HG03025 (cell line): ENCODE data around the gene DGUOK.

ENCODE experiments used
- ATAC-seq: cut with Tn5 transposase; IDR thresholded peaks from one replicate; pipeline ENCODE4 v1.9.1; 2021; ENCODE audit warnings: mild to moderate bottlenecking, moderate library complexity; ENCODE audit not compliant: unreplicated experiment, low FRiP score

DGUOK gene

DNA sequence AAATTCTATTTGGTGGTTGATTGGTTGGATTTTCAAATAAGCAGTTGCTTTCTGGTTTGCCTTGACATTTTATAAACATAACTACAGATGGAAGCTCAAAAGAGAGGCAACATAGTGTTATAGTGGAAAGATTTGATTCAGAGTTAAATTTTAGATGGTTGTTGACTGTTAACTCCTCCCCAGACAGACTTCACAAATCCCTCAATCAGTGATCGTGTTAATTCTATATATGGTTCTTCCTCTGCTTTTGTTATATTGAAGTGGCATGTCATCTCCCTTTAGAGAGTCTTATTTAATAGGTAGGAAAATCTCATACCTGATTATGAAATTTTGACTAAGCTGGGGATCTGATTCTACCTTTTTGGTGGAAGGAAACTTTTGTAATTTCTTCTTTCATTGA lies 19.5 kb downstream of the DGUOK start:
- ATAC-seq: no peak

- no peak for ATAC-seq
Observed at GRCh38 chr2:73946666-73947065, 20.0 kb downstream of the DGUOK start.

DNA sequence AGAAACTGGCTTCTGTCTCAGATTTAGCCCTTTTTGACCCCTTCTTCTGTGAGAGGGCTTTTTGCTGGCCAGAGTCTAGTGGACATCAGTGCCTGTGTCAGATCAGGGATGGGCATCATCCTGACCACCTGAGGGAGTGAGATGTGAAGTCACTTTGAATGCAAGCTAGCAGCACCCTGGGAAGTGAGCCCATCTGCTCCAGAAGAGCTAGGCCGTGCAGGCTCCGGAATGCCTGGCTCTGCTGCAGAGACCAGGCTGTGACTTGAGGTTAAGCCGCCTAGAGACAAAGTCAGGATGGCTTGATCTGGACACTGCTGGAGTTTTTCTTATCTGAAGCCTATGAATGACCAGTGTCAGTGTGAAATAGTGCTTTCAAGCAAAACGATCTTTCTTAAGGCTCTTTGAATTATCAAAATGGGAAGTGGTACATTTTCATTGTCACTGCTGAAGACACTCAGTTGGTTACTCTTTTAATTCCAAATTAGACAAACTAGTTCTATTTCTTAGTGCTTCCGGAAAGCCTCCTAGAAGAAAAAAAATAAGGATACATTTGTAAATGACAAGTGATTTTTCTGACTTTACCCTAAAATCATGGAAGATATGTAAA lies 20.8 kb downstream of the DGUOK start:
- no peak for ATAC-seq

- no peak for ATAC-seq
Observed at GRCh38 chr2:73949802-73950201, 23.1 kb downstream of the DGUOK start.

DNA sequence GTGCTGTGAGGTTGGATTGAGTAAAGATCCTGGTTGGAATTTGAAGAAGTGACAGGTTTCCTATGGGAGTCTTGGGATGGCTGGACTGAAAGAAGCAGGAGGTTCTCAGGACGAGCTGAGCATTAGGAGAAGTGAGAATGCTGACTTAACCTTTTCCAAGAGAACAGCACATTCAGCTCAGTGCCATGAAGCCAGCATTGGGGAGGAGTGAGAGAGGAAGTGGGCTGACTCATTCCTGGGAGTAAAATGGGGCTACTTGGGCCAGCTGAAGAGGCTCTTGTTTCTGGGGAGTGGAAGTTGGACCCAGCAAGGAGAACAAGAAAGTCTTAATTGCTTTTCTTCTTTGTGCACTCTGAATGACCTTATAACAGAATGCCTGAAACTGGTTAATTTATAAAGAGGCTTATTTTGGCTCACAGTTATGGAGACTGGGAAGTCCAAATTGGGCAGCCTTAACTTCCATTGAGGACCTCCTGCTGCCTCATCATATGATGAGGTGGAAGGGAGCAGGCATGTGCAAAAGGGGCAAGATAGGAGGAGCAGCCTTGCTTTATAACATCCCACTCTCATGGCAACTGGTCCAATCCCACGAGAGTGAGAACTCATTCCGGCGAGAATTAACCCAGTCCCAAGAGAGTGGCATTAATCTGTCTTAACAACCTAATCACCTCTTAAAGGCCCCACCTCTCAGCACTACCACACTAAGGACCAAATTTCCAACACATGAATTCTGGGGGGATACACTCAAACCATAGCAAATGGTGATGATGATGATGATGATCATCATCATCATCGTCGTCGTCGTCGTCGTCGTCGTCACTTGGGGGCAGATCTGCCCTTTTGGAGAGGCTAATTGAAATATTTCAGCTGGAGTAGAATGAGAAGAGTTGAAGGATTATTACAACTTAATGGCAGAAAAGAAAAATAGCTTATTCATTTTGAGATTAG lies 26.1 kb downstream of the DGUOK start:
- ATAC-seq: no peak

DNA sequence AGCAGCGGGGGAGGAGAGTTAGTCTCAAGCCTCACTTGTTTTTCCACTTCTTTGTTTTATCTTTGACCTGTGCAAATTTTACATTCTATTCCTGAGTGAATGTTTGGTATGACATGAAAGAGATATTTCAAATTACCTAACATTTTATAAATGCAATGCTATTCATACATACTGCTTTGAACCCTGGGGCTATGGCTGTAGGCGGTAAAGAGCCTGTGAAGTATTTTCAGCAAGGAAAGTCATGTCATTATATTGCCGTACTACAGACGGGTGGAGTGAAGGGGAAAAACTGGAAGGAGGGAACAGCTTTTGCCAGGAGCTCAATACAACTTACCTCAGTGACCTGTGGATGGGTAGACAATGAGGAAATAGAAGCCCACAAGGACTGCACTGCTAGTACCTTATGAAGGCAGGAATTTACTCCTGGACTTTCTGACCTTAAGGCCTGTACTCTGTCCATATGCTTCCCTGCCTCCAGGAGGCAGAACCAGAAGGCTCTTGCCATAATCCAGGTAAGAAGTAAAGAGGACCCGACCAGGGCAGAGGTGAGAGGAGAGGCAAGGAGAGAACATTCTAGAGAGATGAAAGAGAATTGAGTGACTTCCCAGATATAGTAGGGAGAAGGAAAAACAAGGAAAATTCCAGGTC lies 29.7 kb downstream of the DGUOK start:
- no peak for ATAC-seq

- ATAC-seq: no peak
Observed at GRCh38 chr2:73961274-73961673, 34.6 kb downstream of the DGUOK start.

DNA sequence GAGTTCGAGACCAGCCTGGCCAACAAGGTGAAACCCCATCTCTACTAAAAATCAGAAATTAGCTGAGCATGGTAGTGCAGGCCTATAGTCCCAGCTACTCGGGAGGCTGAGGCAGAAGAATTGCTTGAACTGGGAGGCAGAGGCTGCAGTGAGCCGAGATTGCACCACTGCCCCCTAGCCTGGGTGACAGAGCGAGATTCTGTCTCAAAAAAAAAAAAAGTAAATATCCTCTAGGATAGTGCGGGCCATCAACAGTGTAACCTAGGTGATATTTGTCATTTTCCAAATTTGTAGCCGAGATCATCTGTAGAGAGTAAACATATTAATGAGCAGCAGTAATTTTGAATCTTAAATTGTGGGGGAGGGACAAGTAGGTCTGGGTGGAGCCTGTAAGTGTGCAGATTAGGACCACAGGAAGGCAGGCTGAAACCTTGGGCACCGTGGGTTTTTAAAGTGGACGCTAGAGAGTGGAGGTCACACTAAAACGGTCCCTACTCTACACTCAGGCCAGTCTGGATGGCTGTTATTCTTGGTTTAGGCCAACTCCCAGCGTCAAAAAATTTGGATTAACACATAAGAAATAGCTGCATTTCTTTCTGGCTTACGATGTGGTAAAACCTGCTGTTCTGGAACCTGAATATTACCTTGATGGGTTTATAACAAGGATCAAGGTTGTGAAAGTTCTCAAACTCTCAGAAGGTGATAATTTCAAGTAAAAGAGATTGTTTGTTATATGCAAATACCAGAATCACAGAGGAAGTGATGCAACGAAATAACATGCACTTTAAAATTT lies 35.3 kb downstream of the DGUOK start:
- no peak for ATAC-seq

- no peak for ATAC-seq
Observed at GRCh38 chr2:73962798-73963197, 36.1 kb downstream of the DGUOK start.

DNA sequence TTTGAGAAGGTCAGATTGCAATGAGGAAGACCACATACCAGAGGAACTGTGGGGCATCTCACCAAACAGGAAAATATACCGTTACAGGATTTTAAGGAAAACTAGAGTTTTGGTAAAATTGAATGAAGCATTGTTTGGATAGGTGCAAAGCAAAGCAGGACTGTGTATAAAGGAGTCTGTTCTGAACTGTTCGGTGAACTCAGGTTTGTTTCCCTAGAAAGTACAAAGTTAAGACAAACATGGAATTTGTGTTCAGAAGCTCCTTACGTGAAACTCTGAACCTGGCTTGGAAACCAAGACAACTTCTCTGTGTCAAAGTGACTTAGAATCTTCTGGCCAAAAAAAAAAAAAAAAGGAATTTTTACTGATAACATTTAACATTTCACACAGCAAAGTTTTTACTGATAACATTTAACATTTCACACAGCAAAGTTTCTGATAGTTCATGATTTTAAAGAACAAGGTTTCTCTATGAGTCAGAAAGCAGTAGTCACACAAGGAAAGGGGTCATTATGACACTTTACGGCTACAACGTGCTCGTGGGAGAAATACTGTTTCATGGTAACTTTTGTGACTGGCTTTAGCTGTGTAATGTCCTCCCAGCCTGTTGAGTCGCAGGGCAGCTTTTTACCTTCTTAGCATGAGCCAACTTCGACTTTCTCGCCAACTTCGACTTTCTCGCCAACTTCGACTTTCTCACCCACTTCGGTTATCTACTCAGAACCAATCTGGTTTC lies 36.9 kb downstream of the DGUOK start:
- no peak for ATAC-seq

- no peak for ATAC-seq
Observed at GRCh38 chr2:73964223-73964622, 37.5 kb downstream of the DGUOK start.

GRCh38 chr2:73965053-73965452 lies 38.4 kb downstream of the DGUOK start:
- ATAC-seq: no peak

DNA sequence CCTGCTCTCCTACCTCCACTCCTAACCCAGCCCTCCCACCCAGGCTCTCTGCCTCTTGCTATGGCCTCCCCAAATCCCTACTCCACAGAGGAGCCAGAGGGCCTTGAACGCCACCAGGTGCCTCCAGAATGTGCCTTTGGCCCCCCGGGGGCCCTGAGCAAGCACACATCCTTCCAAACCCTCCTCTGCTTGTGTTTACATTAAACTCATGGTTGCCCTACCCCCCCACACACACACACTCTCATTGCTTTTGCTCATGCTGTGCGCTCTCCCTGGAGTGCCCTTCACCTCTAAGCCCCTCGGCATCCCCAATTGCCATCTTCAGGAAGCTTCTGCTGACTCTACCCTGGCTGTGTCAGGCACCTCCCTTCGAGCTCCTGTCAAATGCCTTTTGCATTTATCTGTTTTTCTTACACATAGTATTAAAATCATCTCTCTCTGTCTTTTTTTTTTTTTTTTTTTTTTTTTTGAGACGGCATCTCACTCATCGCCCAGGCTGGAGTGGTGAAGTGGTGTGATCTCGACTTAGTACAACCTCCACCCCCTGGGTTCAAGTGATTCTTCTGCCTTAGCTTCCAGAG lies 41.8 kb downstream of the DGUOK start:
- no peak for ATAC-seq

DNA sequence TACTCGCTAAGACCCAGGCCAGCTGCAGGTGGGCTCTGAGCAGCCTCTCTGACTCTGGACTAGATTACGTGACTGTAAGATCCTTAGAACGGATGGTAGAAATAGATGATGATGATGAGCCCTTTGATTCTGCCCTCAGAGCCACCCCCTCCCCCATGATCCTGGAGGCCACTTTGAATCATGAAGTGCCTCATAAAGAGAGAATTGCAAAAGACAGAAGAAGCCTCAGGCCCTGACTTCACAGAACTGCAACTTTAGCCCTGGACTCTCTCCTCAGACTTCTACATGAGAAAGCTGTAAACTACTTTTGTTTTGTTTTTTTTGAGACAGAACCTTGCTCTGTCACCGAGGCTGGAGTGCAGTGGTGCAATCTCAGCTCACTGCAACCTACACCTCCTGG lies 42.7 kb downstream of the DGUOK start:
- no peak for ATAC-seq

DNA sequence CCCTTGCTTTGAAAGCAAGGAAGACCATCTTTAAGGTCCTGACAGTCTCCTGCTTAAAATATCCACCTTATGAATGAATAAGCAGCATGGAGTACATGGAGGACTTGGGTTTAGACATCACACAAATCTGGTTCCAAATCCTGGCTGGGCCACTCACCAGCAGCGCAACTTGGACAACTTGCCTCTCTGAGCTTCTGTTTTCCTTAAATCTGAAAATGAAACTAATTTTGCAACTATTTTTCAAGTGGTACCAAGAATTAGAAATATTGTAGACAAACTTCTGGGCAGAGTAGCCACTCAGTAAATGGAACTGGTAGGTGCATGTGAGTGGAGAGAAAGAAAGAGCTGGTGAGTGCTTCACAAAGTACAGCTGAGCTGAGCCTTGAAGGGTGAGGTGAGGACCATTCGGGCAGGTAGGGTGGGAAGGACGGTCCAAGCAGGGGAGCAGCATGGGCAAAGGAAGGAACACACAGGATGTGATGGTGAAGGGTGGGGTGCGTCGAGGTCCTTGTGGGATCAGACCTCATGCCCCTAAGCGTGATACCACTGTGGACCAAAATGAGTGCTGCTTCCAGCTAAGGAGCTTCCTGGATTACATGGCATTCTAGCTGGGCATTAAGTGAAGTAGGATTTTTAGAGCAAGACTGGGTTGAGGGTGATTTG lies 43.6 kb downstream of the DGUOK start:
- no peak for ATAC-seq

DNA sequence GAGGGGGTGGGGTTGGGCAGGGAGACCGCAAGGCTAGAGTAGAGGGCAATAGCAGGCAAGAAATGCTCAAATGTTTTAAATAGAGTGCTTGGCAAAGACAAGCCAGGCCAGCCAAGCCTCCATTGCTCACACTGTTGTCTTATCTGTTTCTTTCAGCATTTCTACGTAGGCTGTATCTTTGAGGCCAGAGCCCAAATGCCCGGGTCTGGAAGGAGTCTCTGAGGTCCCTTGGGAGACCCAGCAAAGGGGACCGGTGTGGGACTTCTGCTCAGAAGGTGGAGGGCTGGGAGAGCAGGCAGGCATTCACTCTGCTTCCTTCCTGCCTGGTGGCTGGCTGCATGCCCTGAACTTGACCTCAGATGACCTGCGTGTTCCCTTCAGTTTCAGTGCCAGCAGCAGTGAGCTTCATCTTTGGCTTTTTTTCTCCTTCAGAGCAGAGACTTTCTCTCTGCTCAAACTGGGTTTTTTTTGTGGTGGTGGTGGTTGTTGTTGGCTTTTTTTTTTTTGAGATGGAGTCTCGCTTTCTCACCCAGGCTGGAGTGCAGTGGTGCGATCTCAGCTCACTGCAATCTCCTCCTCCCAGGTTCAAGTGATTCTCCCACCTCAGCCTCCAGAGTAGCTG lies 44.3 kb downstream of the DGUOK start:
- peak; percentile 65 for ATAC-seq

DNA sequence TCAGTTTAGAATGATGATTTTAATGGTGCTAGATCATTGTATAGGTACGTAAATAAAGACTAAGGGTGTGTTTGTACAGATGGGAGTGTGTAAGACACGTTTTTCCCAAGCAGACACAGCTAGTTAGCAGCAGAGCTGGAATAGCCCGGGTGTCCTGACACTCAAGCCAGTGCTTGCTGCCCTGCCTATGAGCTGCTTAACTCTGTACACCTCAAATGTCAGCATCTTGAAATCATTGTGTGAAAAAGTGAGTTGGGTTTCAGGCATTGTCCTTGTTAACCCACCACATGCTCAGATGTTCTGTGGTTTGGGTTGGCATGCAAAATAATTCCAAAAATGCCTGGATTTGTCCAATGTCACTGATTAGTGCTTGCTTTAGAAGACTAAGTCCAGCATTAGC lies 45.0 kb downstream of the DGUOK start:
- ATAC-seq: no peak

- ATAC-seq: no peak
Observed at GRCh38 chr2:73972846-73973245, 46.2 kb downstream of the DGUOK start.

DNA sequence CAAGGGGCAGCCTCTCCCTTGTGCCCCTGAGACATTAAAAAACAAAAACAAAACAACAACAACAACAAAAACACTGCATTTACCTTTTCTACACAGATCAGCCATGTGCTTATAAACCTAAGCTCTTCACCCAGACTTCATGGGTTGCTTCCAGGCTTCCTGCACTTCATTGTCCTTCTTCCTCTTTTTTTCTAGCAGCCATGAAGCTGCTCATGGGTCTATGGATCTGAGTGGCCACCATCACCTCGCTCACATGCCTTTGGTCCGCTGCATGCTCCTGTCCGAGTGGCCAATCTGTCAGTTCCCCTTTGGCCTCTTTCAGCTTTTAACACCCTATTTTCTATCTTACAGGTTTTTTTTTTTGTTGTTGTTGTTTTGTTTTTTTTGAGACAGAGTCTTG lies 49.1 kb downstream of the DGUOK start:
- no peak for ATAC-seq
